Cerebellar cortex (tissue), 1 donor: ENCODE data around the gene DHX32.
"Not testable (repeated sequence)": the region's sequence is repeated elsewhere in the genome, so short reads cannot be mapped to it uniquely, and the experiment has no call there.

Experiments
- DNase-seq: peaks from one replicate; pipeline ENCODE4 v3.0.0-alpha.2; 2015; ENCODE audit warnings: low spot score

Gene DHX32

DNA sequence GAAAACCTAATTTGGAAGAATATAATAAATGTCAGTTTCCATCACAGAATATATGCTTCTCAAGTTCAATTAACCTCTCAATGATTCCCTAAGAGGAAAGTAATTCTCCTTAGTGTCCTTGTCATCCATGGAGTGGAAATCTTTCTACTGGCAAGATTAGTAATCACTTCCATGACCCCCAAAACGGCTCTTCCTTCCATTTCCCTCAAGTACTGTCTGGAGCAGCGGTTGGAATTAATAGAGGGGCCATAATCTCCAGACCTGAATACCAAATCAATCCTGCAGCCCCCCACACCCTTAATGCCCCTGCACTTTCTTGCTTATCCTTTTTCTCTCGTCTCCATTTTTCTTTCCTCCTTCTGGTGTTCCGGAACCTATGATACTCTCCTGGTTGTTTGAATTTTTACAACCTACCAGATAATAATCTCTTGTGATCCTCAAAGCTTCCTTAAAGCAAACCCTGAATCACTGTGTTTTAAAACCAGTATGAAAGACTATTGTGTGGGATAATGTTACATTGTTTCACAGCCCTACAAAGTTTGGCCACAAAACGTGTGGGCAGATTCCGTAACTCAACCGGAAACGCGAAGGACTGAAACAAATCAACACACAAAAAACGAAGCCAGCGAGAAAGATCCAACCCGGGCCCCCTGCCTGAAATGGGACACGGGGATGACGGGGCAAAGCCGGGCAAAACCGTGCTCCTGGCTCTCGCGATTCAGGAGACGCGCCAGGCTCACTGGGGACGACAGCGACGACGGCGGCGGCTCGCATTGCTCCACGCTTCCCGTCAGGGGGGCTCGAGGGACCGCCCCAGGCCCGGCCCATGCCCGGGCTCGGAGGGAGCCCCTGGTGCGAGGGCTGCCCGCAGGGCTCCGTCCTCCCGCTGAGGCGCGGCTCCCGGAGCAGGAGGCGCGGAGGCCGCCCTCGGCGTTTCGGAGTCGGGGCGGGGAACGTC is 14.3 kb upstream of the DHX32 start:
- DNase-seq, result peak; percentile 38

GRCh38 chr10:125894176-125894575 is 13.1 kb upstream of the DHX32 start:
- DNase-seq, result not testable (repeated sequence)

GRCh38 chr10:125892402-125892801 is 11.3 kb upstream of the DHX32 start:
- DNase-seq, result not testable (repeated sequence)

DNA sequence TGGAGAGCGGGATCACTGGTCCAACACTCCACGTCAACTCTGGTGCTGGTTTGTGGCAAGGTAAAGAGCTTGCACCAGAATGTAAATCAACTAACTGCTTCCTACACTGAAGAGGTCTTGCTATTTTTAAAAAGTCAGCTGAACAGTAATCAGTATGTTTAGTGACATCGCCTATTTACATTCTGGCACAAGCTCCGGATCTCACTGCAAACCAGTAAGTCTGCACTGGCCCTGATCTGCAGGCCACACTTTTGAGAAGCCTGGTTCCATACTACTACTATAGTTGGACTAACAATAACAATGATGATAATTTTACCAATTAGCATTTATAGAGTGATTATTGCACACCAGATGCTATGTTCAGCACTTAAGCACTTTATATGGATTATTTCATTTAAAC is 8.3 kb upstream of the DHX32 start:
- DNase-seq, result not testable (repeated sequence)

DNA sequence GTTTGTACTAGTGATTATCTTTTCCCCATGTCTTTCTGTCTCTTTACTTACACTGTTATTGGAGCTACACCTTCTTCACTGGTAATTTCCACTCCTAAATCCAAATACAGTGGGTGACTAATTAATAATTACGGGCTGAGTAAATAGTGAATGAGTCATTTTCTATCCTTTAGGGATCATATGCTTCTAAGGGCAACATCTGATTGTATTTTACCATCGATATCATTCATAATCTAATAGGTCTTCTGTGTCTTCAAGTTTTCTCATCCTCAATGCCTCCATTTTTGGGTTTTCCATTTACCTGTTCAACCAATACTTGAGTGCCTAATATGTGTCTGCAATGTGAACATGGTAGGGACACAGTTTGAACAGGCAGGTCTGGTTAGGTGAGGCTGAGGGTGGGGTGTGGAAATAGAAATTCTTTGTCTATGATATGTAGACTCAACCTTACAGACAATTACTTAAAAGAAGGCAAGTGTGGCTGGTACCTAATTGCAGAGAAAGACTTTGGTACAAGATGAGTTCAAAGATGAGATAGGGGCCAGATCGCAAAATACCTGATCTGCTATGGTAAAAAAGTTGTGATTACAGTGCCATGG is 5.9 kb upstream of the DHX32 start:
- no peak for DNase-seq

DNA sequence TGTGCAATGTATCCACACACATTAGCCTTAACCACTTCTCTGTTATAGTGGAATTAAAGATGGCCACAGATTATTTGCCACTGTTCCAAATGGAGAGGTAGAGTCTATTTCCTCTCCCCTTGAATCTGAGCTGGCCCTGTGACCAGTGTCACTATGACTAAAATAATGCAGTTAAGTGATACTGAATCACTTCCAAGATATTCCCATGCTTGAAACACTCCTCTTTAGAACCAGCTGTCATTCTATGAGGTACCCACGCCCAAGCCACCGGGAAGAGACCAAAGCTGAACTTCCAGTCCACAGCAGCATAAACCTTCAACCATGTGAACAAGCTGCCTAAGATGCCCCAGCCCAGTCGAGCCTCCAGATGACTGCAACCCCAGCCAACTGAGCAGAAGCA is 2.1 kb upstream of the DHX32 start:
- DNase-seq, result no peak

DNA sequence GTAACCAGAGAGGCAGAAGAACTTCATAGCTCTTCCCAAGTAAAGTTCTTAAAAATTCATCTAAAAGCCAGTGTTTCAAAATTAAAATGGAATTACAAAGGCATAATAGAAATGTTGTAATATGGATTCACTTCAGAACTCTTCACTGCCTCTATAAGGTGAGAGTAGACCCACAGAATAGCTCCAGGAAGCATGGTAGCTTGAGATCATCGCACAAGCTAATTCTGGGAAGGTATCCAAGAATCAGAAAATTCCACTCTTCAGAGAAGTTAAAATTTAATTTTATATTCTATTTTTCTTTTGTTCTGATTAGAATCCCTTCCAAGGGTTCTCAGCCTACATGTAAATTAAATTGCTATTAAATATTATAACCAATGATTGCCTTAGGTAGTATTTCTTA is 1.5 kb upstream of the DHX32 start:
- DNase-seq, result no peak

DNA sequence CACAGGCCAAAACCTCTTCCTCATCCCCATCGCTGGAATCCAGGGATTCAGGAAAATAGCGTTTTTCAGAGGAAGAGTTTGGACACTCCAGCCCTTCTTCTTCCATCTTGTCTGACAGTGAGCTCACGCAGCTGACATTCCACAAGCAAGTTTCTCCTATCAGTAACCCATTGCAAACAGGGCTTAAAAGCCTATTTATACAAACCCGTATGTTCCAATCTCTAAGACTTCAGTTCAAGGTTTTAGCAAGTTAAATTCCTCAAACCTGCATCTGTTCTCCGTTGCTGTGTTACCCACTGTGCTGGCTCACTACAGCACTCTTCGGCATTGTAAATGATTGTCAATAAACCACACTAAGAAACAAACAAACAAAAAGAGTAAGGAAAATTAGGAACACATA is 373 bp downstream of the DHX32 start:
- DNase-seq, result no peak

DNA sequence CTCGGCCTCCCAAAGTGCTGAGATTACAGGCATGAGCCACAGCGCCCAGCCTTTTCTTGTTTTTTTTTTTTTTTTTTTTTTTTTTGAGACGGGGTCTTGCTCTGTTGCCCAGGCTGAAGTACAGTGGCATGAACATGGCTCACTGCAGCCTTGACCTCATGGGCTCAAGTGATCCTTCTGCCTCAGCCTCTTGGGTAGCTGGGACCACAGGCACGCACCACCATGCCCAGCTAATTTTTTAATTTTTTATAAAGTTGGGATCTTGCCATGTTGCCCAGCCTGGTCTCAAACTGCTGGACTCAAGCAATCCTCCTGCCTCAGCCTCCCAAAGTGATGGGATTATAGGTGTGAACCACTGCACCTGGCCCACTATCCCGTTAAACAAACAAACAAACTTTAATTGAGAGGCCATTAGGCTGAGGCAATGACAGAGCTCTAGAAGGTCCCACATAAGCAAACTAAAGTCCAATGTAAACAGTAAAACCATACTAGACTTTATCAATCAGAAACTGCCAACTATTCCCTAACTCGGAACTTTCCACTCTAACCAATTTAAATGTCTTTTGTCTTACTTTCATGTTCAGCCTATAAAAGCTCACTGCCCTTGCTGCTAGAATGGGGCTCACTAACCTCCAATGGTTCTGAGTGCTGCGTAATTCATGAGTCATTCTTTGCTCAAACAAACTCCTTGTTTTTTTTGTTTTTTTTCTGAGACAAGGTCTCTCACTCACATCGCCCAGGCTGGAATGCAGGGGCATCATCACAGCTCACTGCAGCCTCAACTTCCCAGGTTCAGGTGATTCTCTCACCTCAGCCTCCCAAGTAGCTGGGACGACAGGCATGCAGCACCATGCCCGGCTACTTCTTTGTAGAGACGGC is 1.9 kb downstream of the DHX32 start:
- DNase-seq, result no peak

DNA sequence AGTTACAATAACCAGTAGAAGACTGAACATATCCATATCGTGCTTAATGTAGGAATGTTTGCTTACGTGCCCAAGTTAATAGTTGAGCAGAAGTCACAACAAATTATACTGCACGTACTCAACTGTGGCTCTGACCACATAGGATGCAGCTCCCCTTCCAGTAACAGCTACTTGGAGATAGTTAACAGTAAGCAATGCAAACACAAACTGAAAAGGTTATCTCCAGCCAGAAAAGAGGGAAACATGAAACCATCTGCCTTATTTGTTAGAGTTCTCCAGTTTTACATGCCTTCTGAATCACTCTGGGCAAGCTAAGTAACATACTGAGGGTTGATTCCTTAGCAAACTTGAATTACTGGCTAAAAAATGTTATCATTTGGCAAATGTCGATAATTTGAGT is 9.8 kb downstream of the DHX32 start:
- no peak for DNase-seq

DNA sequence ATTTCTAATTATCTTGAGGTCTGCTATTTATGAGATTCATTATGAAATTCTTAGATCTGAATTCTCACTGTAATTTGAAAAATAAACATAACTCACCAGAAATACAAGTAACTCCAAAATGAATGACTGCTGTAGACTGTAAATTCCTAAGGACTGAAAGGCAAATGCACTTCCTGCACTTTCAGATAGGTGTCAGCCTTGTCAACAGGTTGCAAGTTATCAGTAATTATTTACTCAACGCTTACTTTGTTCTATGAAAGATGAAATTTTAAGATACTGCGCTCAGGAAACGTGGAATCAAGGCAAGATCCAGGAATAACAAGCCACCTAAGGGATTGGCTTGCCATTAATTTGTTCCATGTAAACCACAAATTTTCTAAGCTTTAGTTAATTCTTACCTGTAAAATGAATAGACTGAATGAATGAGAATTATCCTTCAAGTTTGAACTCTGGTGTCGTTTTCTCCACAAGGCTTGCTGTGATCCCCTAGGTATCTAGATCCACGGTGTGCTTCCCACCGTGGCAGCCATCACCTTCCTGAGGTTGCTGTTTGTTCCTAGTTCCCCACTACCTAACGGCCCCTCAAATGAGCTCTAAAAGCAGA is 12.6 kb downstream of the DHX32 start:
- peak; percentile 46 for DNase-seq

GRCh38 chr10:125866421-125867029 is 14.6 kb downstream of the DHX32 start:
- no peak for DNase-seq

- DNase-seq, result no peak
These were observed 16.0 kb downstream of the DHX32 start for GRCh38 chr10:125865120-125865519.

DNA sequence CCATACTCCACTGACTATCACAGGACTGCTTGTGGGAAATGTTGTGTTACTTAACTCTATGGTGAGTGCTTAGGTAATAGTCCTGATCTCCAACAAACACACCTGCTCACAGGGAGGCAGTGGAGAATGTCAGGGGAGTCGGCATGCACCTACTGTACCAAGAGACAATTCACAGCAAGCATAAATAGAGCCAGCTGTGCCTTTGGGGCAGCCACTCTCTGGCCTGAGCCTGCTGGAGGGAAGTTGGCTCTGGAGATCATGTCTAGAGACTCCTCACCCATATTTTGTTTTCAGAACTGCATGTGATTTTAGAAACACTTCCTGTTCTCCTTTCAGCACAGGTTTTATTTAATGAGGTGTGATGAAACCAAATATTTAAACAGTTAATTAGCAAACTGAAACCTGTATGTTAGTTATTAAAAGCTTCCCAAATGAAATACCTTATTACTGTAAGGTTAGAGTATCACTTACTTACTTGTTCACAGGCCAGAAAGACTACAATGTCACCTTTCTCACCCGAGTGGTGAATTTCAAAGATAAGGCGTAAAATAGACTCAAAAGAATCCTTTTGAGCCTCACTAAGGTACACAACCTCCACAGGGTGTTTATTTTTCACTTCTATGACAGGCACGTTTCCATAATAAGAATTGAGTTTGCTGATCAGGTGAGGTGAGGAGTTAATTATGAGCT is 21.8 kb downstream of the DHX32 start:
- DNase-seq, result no peak

GRCh38 chr10:125857185-125857760 is 23.8 kb downstream of the DHX32 start:
- DNase-seq, result no peak

DNA sequence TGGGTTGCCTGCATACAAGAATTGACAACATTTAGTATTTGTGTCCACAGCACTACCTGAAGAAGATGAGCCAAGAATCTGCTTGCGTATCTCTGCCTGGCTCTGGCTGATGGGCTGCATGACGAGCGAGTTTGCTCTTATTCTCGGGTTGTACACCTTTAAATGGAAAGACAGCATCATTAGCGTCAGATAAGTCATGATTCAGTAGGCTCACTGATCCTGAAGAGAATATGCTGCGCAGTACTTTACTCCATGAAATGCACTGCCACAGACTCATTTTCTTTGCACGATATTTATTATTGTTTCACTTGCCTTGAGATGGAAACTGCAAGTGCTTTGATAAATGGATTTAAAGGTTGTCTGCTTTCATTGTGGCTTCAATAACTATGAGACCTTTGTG is 28.6 kb downstream of the DHX32 start:
- DNase-seq, result no peak

DNA sequence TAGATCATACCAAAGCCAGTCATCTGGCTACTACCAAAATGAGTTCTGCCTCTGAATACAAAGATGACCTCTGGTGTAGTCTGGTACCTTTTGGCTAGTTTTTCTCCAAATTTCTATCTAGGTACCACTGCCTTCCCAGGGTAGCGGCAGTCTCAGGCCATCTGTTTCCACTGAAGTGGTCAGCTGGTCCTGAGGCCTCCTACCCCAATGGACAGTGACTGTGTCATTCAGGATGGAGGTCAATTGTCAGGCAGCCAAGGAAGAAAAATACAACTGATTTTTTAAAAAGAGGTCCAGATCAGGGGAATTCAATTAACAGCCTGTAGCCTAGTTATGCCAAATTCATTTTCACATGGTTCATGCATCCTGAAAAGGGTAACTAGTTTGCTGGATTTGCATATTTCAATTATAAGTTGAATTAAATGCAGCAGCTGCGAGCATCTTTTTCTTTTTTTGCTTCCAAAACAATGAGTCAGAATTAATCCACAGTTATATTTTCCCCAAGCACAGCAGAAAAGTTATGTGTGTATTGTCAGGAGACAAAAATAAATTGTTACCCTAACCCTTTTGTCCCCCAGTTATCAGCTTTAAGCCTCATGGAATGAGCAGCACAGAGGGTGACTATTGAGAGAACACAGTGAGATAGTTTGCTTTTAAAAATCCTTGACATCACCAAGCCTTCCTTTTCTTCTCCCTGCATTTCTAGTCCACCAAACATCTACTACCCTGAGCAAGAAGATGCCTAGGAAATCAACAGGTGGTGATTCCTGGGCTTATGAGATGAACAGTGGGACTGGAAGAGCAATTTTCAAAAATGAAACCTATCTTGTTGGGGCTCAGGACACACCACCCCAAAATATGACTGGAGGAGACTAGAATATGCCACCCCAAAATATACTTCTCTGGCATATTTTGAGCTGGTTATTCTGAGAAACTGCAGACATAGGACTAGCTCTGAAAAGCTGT is 30.0 kb downstream of the DHX32 start:
- peak; percentile 67 for DNase-seq

DNA sequence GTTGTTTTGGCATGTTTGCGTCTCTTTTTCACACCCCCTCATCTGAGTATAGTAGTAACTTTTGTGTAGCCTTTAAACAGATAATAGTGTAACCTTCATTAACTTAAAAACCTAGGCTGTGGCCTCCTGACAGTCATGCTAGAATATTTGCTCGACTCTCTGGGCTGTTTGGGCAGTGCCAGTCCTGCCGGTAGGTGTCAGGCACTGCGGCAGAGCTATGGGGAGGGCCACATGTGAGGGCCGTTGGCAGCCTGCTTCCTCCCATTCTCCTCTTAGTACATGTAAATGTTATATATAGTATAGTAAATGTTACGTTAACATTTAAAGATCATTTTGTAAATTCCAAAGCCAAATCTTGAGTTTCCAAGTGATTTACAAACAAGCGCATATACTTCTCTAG is 31.6 kb downstream of the DHX32 start:
- DNase-seq, result no peak

DNA sequence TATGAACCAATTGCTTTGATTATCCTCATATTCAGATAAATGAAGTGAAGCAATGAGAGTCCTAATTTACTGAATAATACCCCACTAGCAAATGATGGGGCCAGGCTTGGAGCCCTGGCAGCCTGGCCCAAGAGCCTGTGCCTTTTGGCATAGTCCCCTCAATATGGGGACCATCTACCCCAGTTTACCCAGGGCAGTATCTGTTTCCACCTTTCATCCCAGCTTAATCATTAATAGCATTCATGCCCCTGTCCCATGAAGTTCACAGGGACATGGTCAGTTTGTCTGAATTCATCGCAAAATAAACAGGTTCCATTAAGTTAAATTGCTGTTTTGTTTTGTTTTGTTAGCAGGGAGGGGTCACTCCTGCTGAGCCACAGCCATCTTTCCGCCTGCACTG is 32.2 kb downstream of the DHX32 start:
- DNase-seq, result no peak
